GM23248 (cell line): Measurements from ENCODE around the gene ERCC6L. TPM values are rescaled to one million over a fixed set of nuclear protein-coding genes. Genes with fewer than 3 reads are reported as not detected.
"Not testable (repeated sequence)": the region's sequence is repeated elsewhere in the genome, so short reads cannot be mapped to it uniquely, and the experiment has no call there.

Experiments
- DNase-seq: peaks from one replicate; pipeline ENCODE4 v3.0.0-alpha.2; 2015
- H2AFZ ChIP-seq: fragments of 200-600 bp; sonication (generic); 2 replicates; pipeline ENCODE4 v1.6.1; 2016; ENCODE audit warnings: antibody characterized with exemption
- H3F3A ChIP-seq: fragments of 200-600 bp; sonication (generic); 2 replicates; pipeline ENCODE4 v1.6.1; 2016; ENCODE audit warnings: mild to moderate bottlenecking, antibody characterized with exemption, mixed run types; ENCODE audit not compliant: insufficient read depth
- H3K27ac ChIP-seq: fragments of 200-600 bp; sonication (generic); 2 replicates; pipeline ENCODE4 v1.5.1; 2016; ENCODE audit warnings: mild to moderate bottlenecking
- H3K27me3 ChIP-seq: fragments of 200-600 bp; sonication (generic); replicated peaks from 2 replicates; pipeline ENCODE4 v1.6.1; 2016; ENCODE audit warnings: mild to moderate bottlenecking; ENCODE audit not compliant: insufficient read depth
- H3K36me3 ChIP-seq: fragments of 200-600 bp; sonication (generic); 2 replicates; pipeline ENCODE4 v1.6.1; 2016; ENCODE audit warnings: low read depth, mild to moderate bottlenecking
- H3K4me1 ChIP-seq: fragments of 200-600 bp; sonication (generic); 2 replicates; pipeline ENCODE4 v1.6.1; 2016; ENCODE audit warnings: mild to moderate bottlenecking; ENCODE audit not compliant: insufficient read depth
- H3K4me2 ChIP-seq: fragments of 200-600 bp; sonication (generic); one replicate; pipeline ENCODE4 v1.6.1; 2016; ENCODE audit warnings: mild to moderate bottlenecking; ENCODE audit not compliant: unreplicated experiment
- H3K4me3 ChIP-seq: fragments of 200-600 bp; sonication (generic); 2 replicates; pipeline ENCODE4 v1.5.1; 2016; ENCODE audit warnings: mild to moderate bottlenecking
- H3K79me2 ChIP-seq: fragments of 200-600 bp; sonication (generic); 2 replicates; pipeline ENCODE4 v1.6.1; 2016; ENCODE audit warnings: mild to moderate bottlenecking; ENCODE audit not compliant: insufficient read depth
- H3K9ac ChIP-seq: fragments of 200-600 bp; sonication (generic); 2 replicates; pipeline ENCODE4 v1.6.1; 2016; ENCODE audit warnings: mild to moderate bottlenecking
- H3K9me2 ChIP-seq: fragments of 200-600 bp; sonication (generic); 2 replicates; pipeline ENCODE4 v1.6.1; 2016; ENCODE audit warnings: mixed run types, mild to moderate bottlenecking, moderate library complexity; ENCODE audit not compliant: insufficient read depth
- H3K9me3 ChIP-seq: fragments of 200-600 bp; sonication (generic); one replicate; pipeline ENCODE4 v1.6.1; 2017; ENCODE audit warnings: low read depth
- H4K20me1 ChIP-seq: fragments of 200-600 bp; sonication (generic); 2 replicates; pipeline ENCODE4 v1.6.0; 2016; ENCODE audit not compliant: insufficient read depth
- EZH2 ChIP-seq: fragments of 200-600 bp; sonication (generic); IDR thresholded peaks from 2 replicates; pipeline ENCODE4 v1.6.1; 2018; ENCODE audit warnings: antibody characterized with exemption, mild to moderate bottlenecking; ENCODE audit not compliant: insufficient read depth, poor library complexity, severe bottlenecking
- EZH2phosphoT487 ChIP-seq: fragments of 200-600 bp; sonication (generic); IDR thresholded peaks from 2 replicates; pipeline ENCODE4 v1.6.1; 2018; ENCODE audit warnings: antibody characterized with exemption, moderate library complexity, mild to moderate bottlenecking, low read depth; ENCODE audit not compliant: insufficient read depth
- WGBS, 2 experiments: methylation state at CpG; one replicate each; pipeline ENCODE4 v1.1.6; 2015 to 2017; ENCODE audit warnings: low lambda C conversion rate in 2 of 2, low coverage in 1 of 2; ENCODE audit errors: missing lambda C conversion rate in 2 of 2; 5-methylcytosine and 5-hydroxymethylcytosine counted together
- in situ Hi-C: fragments of 300-500 bp; cut with MboI; formaldehyde crosslinking; loops from 2 replicates; pipeline ENCODE4 v1.15.0; 2020
- polyA plus RNA-seq: library from polyadenylated mRNA; unstranded; fragments of >200 nt; fragmentation: Nextera tagmentation; extraction: Ambion mirVana; gene quantifications from 2 replicates; pipeline ENCODE4 v1.2.1, GENCODE V29; 2016
- total RNA-seq: library from RNA; depleted of rRNA; stranded (reverse); fragments of >200 nt; shearing (Covaris generic); gene quantifications from 2 replicates; pipeline ENCODE4 v1.2.3, GENCODE V29; 2014

ERCC6L gene
- total and polyA plus RNA-seq, 2 experiments from 2014 or later: 1.9 to 2.1 TPM

DNA sequence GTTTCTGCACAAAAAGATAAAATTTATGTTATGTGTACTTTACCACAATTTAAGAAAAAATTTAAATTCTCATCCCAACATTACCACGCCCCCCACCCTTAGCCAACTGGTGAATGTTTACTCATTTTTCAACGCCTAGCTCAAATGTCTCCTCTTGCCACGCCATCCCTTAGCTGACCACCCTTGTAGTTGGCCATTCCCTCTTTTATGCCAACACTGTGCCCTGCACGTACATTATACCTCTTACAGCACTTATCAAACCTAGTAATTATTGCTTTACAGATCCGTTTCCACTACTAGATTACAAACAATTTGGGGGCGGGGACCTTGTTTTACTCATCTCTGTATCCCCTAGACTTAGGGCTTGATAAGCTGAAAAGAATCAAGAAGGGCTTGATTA, 644 bp downstream of the ERCC6L start:
- peak overlapping the region; percentile 83 for H3K4me2 ChIP-seq
- H3K9ac ChIP-seq: peak overlapping the region; percentile 67
- H3K4me1 ChIP-seq: 0 out of 2 replicates have a peak, but pooled peaks cover 2% of the 10 kb centered on the region
- peak overlapping the region; percentile 88 for H2AFZ ChIP-seq
- no peaks in the 10 kb centered on the region for H3K9me3 ChIP-seq
- 0 to 2% methylated on average over 5 to 6 of the region's 6 CpGs for WGBS, 2 experiments
- H3K27me3 ChIP-seq: no peaks in the 10 kb centered on the region
- no peaks in the 10 kb centered on the region for H3K36me3 ChIP-seq
- H3K79me2 ChIP-seq: 0 out of 2 replicates have a peak, but pooled peaks cover 14% of the 10 kb centered on the region
- H3K9me2 ChIP-seq: no peaks in the 10 kb centered on the region
- peak overlapping the region; percentile 45 for H3K27ac ChIP-seq
- H3K4me3 ChIP-seq: peak overlapping the region; percentile 87
- no peaks in the 10 kb centered on the region for H4K20me1 ChIP-seq
- TF ChIP-seq EZH2: no peak
- DNase-seq: peak; percentile 27
- in situ Hi-C loops: no loop called here
- peaks cover under 1% of the 10 kb centered on the region; the same call in 1 of the 2 replicates for H3F3A ChIP-seq

DNA sequence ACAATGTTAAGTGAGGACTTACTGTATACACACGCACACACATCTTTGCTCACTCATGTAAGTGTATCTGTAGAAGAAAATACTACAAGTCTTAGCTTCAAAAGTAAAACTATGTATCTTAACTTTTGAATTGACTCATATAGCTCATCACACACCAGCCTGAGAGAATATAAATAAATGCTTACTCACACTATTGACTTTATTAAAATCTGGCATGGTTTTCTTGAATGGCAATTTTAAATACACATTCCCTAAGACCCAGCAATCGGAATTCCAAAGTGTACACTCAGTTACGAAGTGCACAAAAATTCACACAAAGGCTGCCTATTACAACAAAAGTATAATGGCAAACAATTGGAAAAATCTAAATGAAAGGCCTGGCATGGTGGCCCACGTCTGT, 2.0 kb downstream of the ERCC6L start:
- Histone ChIP-seq H3K4me2 (no peak overlapping the region), H4K20me1 (no peaks in the 10 kb centered on the region), H3K4me1 (no peaks in the 10 kb centered on the region), H3K4me3 (no peak overlapping the region), H3F3A (no peaks in the 10 kb centered on the region), H3K27ac (no peak overlapping the region), H2AFZ (no peak overlapping the region), H3K36me3 (no peaks in the 10 kb centered on the region), H3K79me2 (0 out of 2 replicates have a peak, but pooled peaks cover 14% of the 10 kb centered on the region), H3K9me2 (no peaks in the 10 kb centered on the region), H3K9me3 (no peaks in the 10 kb centered on the region), H3K9ac (no peak overlapping the region), H3K27me3 (no peaks in the 10 kb centered on the region)
- TF ChIP-seq EZH2phosphoT487 (no peak), EZH2 (no peak)
- in situ Hi-C loops: no loop called here
- WGBS, 2 experiments: 66 to 69% methylated on average over 4 of the region's 4 CpGs
- DNase-seq: peak; percentile 11

DNA sequence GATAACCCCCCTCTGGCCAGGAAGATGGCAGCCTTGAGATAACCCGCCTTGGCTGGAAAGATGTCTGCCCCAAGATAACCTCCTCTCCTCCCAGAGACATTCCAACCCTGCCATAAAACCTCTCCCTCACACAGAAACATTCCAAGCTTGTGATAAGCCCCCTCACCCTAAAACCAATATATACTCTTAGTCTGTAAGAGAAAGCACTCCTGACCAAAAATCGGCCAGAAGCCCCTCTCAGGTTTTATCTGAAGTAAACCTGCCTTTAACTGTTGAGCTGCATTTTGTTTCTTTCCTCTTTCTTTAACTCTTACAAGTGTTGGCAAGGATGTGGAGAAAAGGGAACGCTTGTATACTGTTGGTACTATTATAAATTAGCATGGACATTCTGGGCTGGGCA, 8.5 kb downstream of the ERCC6L start:
- no peak for DNase-seq
- WGBS, 2 experiments: 100% methylated on average over 3 of the region's 3 CpGs
- no peak overlapping the region for H3K4me3 ChIP-seq
- TF ChIP-seq EZH2: no peak
- no peaks in the 10 kb centered on the region for H3K79me2 ChIP-seq
- in situ Hi-C loops: no loop called here
- H3K9ac ChIP-seq: no peak overlapping the region
- no peak overlapping the region for H2AFZ ChIP-seq
- no peaks in the 10 kb centered on the region for H3K4me1 ChIP-seq
- no peaks in the 10 kb centered on the region for H3K36me3 ChIP-seq
- H3K9me2 ChIP-seq: no peaks in the 10 kb centered on the region
- no peaks in the 10 kb centered on the region for H3F3A ChIP-seq
- no peaks in the 10 kb centered on the region for H4K20me1 ChIP-seq
- H3K9me3 ChIP-seq: no peaks in the 10 kb centered on the region
- H3K27ac ChIP-seq: no peak overlapping the region
- H3K27me3 ChIP-seq: no peaks in the 10 kb centered on the region
- H3K4me2 ChIP-seq: no peak overlapping the region

DNA sequence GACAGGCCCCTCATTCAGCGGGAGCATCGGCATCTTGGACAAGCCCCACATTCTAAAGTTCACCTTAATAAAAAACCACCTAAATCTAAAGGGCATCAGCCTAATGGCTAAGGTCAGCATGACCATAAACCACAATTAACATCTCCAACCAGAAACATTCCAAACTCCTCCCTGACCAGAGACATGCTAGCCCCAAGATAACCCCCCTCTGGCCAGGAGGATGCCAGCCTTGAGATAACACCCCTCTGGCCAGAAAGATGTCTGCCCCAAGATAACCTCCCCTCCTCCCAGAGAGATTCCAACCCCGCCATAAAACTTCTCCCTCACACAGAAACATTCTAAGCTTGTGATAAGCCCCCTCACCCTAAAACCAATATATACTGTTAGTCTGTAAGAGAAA, 18.5 kb downstream of the ERCC6L start:
- H3K9ac ChIP-seq, in situ Hi-C loops, H3K79me2 ChIP-seq, DNase-seq, H3K4me3 ChIP-seq, H3K4me2 ChIP-seq, H3F3A ChIP-seq, H3K27me3 ChIP-seq, H2AFZ ChIP-seq, H3K36me3 ChIP-seq, H4K20me1 ChIP-seq, H3K9me2 ChIP-seq, H3K4me1 ChIP-seq, H3K9me3 ChIP-seq, H3K27ac ChIP-seq: not testable (repeated sequence)
- 45 to 54% methylated on average over 2 to 3 of the region's 3 CpGs for WGBS, 2 experiments

DNA sequence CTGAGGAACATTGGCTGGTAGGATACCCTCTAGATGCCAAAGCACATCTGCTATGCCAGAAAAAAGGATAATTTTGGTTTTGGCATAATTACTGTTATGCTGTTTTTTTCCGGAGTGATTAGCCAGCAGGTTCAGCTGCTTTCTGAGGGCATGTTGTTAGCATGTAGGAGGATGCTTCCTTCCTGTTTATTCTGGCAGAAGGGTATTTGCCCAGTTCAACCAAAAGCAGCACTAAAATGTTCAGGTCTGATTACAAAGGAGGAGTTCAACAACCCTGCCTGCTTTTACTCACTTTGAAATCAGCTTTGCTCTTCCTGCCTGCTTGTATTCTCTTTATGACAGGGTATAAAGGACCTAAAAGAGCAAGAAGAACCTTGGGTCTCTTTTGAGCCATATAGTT, 21.9 kb downstream of the ERCC6L start:
- Histone ChIP-seq H3K9ac (no peak overlapping the region), H3K27ac (no peak overlapping the region), H3K36me3 (no peaks in the 10 kb centered on the region), H3F3A (no peaks in the 10 kb centered on the region), H2AFZ (no peak overlapping the region), H3K79me2 (no peaks in the 10 kb centered on the region), H4K20me1 (no peaks in the 10 kb centered on the region), H3K4me1 (no peaks in the 10 kb centered on the region), H3K9me2 (no peaks in the 10 kb centered on the region), H3K27me3 (no peaks in the 10 kb centered on the region), H3K9me3 (no peaks in the 10 kb centered on the region), H3K4me3 (no peak overlapping the region), H3K4me2 (no peak overlapping the region)
- no peak for TF ChIP-seq EZH2phosphoT487
- TF ChIP-seq EZH2: no peak
- no peak for DNase-seq
- 0 to 9% methylated on average over 1 of the region's 1 CpG for WGBS, 2 experiments
- in situ Hi-C loops: no loop called here
